ENCODE data around the gene TRIM71.

GRCh38 chr3:32817257-32817557 is 590 bp upstream of the TRIM71 start:
- TF ChIP-seq TAF1 (IDR thresholded peaks at IDR 0.05; ENCODE audit: low read depth), result no peak
- no peak for TF ChIP-seq RAD21 (conservative IDR thresholded peaks at IDR 0.05)
